Nephron (organoid): ENCODE measurements around the gene PLA2G4F.

Experiments
- H3K27ac Mint-ChIP-seq, 3 experiments: 2 replicates each; pipeline ENCODE4 v1.8.0; 2020; ENCODE audit warnings: mixed read lengths in 3 of 3, mild to moderate bottlenecking in 2 of 3, moderate library complexity in 1 of 3
- H3K27me3 Mint-ChIP-seq: 2 replicates; pipeline ENCODE4 v1.8.0; 2021; ENCODE audit warnings: low read depth, mild to moderate bottlenecking, moderate library complexity, mixed read lengths
- H3K36me3 Mint-ChIP-seq: 2 replicates; pipeline ENCODE4 v1.8.0; 2020; ENCODE audit warnings: low read depth, mixed read lengths
- H3K4me1 Mint-ChIP-seq: 2 replicates; pipeline ENCODE4 v1.8.0; 2020; ENCODE audit warnings: mixed read lengths
- H3K4me3 Mint-ChIP-seq, 3 experiments: 2 replicates each; pipeline ENCODE4 v1.8.0; 2020; ENCODE audit warnings: mild to moderate bottlenecking in 3 of 3, mixed read lengths in 3 of 3, moderate library complexity in 2 of 3
- H3K9me3 Mint-ChIP-seq: 2 replicates; pipeline ENCODE4 v1.8.0; 2020; ENCODE audit warnings: mixed read lengths
- CTCF ChIP-seq, 3 experiments: fragments of 200-600 bp; sonication (generic); IDR thresholded peaks; one replicate each; pipeline ENCODE4 v1.5.0; 2021; ENCODE audit warnings: antibody characterized with exemption in 3 of 3; ENCODE audit not compliant: unreplicated experiment in 3 of 3

Gene PLA2G4F

GRCh38 chr15:42160136-42160535 is 3.7 kb upstream of the PLA2G4F start:
- no peaks in the 10 kb centered on the region for H3K27me3 Mint-ChIP-seq
- no peak for TF ChIP-seq CTCF (IDR thresholded peaks at IDR 0.05; ENCODE audit: unreplicated experiment in 3 of 3)
- peaks cover 48% of the 10 kb centered on the region for H3K36me3 Mint-ChIP-seq
- H3K9me3 Mint-ChIP-seq = no peaks in the 10 kb centered on the region
- H3K27ac Mint-ChIP-seq = no peak overlapping the region
- peaks cover 7% of the 10 kb centered on the region for H3K4me1 Mint-ChIP-seq
- no peak overlapping the region for H3K4me3 Mint-ChIP-seq

GRCh38 chr15:42159381-42160015 is 3.1 kb upstream of the PLA2G4F start:
- H3K4me1 Mint-ChIP-seq = peaks cover 12% of the 10 kb centered on the region
- no peak for TF ChIP-seq CTCF (IDR thresholded peaks at IDR 0.05; ENCODE audit: unreplicated experiment in 3 of 3)
- no peak overlapping the region for H3K27ac Mint-ChIP-seq
- H3K27me3 Mint-ChIP-seq = no peaks in the 10 kb centered on the region
- no peaks in the 10 kb centered on the region for H3K9me3 Mint-ChIP-seq
- H3K36me3 Mint-ChIP-seq = peaks cover 44% of the 10 kb centered on the region
- no peak overlapping the region for H3K4me3 Mint-ChIP-seq

- H3K9me3 Mint-ChIP-seq = no peaks in the 10 kb centered on the region
- H3K27me3 Mint-ChIP-seq = no peaks in the 10 kb centered on the region
- no peak overlapping the region for H3K27ac Mint-ChIP-seq
- TF ChIP-seq CTCF (IDR thresholded peaks at IDR 0.05; ENCODE audit: unreplicated experiment in 3 of 3) = no peak
- peaks cover 12% of the 10 kb centered on the region for H3K4me1 Mint-ChIP-seq
- peaks cover 40% of the 10 kb centered on the region for H3K36me3 Mint-ChIP-seq
- no peak overlapping the region for H3K4me3 Mint-ChIP-seq
Measured at GRCh38 chr15:42158941-42159340, 2.5 kb upstream of the PLA2G4F start.

GRCh38 chr15:42157981-42158765 is 1.7 kb upstream of the PLA2G4F start:
- no peaks in the 10 kb centered on the region for H3K9me3 Mint-ChIP-seq
- H3K36me3 Mint-ChIP-seq = peaks cover 33% of the 10 kb centered on the region
- H3K4me3 Mint-ChIP-seq = no peak overlapping the region
- peaks cover 12% of the 10 kb centered on the region for H3K4me1 Mint-ChIP-seq
- H3K27ac Mint-ChIP-seq = no peak overlapping the region
- no peaks in the 10 kb centered on the region for H3K27me3 Mint-ChIP-seq
- TF ChIP-seq CTCF (IDR thresholded peaks at IDR 0.05; ENCODE audit: unreplicated experiment in 3 of 3) = no peak

- no peaks in the 10 kb centered on the region for H3K27me3 Mint-ChIP-seq
- peak overlapping the region in 1 of 3 experiments; percentile 41 for H3K27ac Mint-ChIP-seq
- H3K9me3 Mint-ChIP-seq = no peaks in the 10 kb centered on the region
- peaks cover 14% of the 10 kb centered on the region for H3K4me1 Mint-ChIP-seq
- no peak overlapping the region for H3K4me3 Mint-ChIP-seq
- H3K36me3 Mint-ChIP-seq = peaks cover 27% of the 10 kb centered on the region
- no peak for TF ChIP-seq CTCF (IDR thresholded peaks at IDR 0.05; ENCODE audit: unreplicated experiment in 3 of 3)
Measured at GRCh38 chr15:42157381-42157780, 945 bp upstream of the PLA2G4F start.
